WERI-Rb-1 (cell line): ENCODE measurements around the gene COX6A2.
"Not testable (repeated sequence)": the region's sequence is repeated elsewhere in the genome, so short reads cannot be mapped to it uniquely, and the experiment has no call there.

Source experiments
- DNase-seq: peaks from one replicate; pipeline ENCODE4 v3.0.0-alpha.2; 2020
- H3K27ac ChIP-seq: fragments of 250-450 bp; sonication (Bioruptor Pico); 2 replicates; pipeline ENCODE4 v1.5.1; 2020; ENCODE audit warnings: mild to moderate bottlenecking, moderate library complexity
- H3K27me3 ChIP-seq: fragments of 250-450 bp; sonication (Bioruptor Pico); 2 replicates; pipeline ENCODE4 v1.5.1; 2021; ENCODE audit warnings: mild to moderate bottlenecking, low read depth, moderate library complexity; ENCODE audit not compliant: insufficient read depth, severe bottlenecking
- H3K36me3 ChIP-seq: fragments of 250-450 bp; sonication (Bioruptor Pico); 2 replicates; pipeline ENCODE4 v1.5.1; 2020; ENCODE audit warnings: mild to moderate bottlenecking, moderate library complexity
- H3K4me3 ChIP-seq: 2 replicates; pipeline ENCODE4 v1.5.1; 2011; ENCODE audit warnings: low read depth, mild to moderate bottlenecking, control low read depth, low read length
- H3K9me3 ChIP-seq: fragments of 250-450 bp; sonication (Bioruptor Pico); 2 replicates; pipeline ENCODE4 v1.5.1; 2021; ENCODE audit warnings: mild to moderate bottlenecking, moderate library complexity; ENCODE audit not compliant: severe bottlenecking
- CTCF ChIP-seq: IDR thresholded peaks from 2 replicates; pipeline ENCODE4 v1.5.1; 2011; ENCODE audit warnings: low read depth, mild to moderate bottlenecking, control low read depth, inconsistent platforms, low read length

COX6A2 gene

GRCh38 chr16:31440516-31441184 lies 12.5 kb upstream of the COX6A2 start:
- no peaks in the 10 kb centered on the region for H3K9me3 ChIP-seq
- H3K36me3 ChIP-seq = no peaks in the 10 kb centered on the region
- no peak overlapping the region for H3K4me3 ChIP-seq
- H3K27ac ChIP-seq = no peak overlapping the region
- no peak for TF ChIP-seq CTCF
- H3K27me3 ChIP-seq = no peaks in the 10 kb centered on the region
- no peak for DNase-seq

GRCh38 chr16:31439519-31439918 lies 11.4 kb upstream of the COX6A2 start:
- TF ChIP-seq CTCF = no peak
- Histone ChIP-seq H3K9me3 (no peaks in the 10 kb centered on the region), H3K4me3 (no peak overlapping the region), H3K27ac (no peak overlapping the region), H3K27me3 (no peaks in the 10 kb centered on the region), H3K36me3 (no peaks in the 10 kb centered on the region)
- DNase-seq = no peak

- H3K27ac ChIP-seq, H3K27me3 ChIP-seq, DNase-seq, H3K4me3 ChIP-seq, H3K36me3 ChIP-seq, H3K9me3 ChIP-seq: not testable (repeated sequence)
Measured at GRCh38 chr16:31439023-31439422, 10.9 kb upstream of the COX6A2 start.

- no peak overlapping the region for H3K4me3 ChIP-seq
- no peak for TF ChIP-seq CTCF
- H3K27ac ChIP-seq = no peak overlapping the region
- peak; percentile 62 for DNase-seq
- H3K27me3 ChIP-seq = no peaks in the 10 kb centered on the region
- no peaks in the 10 kb centered on the region for H3K9me3 ChIP-seq
- H3K36me3 ChIP-seq = no peaks in the 10 kb centered on the region
Measured at GRCh38 chr16:31438414-31438813, 10.3 kb upstream of the COX6A2 start.

GRCh38 chr16:31436221-31437045 lies 8.3 kb upstream of the COX6A2 start:
- no peak for DNase-seq
- Histone ChIP-seq H3K27me3 (no peaks in the 10 kb centered on the region), H3K4me3 (no peak overlapping the region), H3K9me3 (no peaks in the 10 kb centered on the region), H3K36me3 (no peaks in the 10 kb centered on the region), H3K27ac (no peak overlapping the region)
- TF ChIP-seq CTCF = no peak

GRCh38 chr16:31435341-31436220 lies 7.4 kb upstream of the COX6A2 start:
- no peak for DNase-seq
- TF ChIP-seq CTCF = no peak
- no peaks in the 10 kb centered on the region for H3K9me3 ChIP-seq

More at GRCh38 chr16:31435341-31436220, 7.4 kb upstream of the COX6A2 start:
- Histone ChIP-seq H3K36me3 (no peaks in the 10 kb centered on the region), H3K4me3 (no peak overlapping the region), H3K27ac (no peak overlapping the region), H3K27me3 (no peaks in the 10 kb centered on the region)
